GM18868 (cell line): Measurements from ENCODE around the gene TUBE1.
"Not testable (repeated sequence)": the region's sequence is repeated elsewhere in the genome, so short reads cannot be mapped to it uniquely, and the experiment has no call there.

Source experiments
- ATAC-seq: cut with Tn5 transposase; IDR thresholded peaks from one replicate; pipeline ENCODE4 v1.9.1; 2021; ENCODE audit warnings: mild to moderate bottlenecking, moderate library complexity; ENCODE audit not compliant: unreplicated experiment

TUBE1 gene

DNA sequence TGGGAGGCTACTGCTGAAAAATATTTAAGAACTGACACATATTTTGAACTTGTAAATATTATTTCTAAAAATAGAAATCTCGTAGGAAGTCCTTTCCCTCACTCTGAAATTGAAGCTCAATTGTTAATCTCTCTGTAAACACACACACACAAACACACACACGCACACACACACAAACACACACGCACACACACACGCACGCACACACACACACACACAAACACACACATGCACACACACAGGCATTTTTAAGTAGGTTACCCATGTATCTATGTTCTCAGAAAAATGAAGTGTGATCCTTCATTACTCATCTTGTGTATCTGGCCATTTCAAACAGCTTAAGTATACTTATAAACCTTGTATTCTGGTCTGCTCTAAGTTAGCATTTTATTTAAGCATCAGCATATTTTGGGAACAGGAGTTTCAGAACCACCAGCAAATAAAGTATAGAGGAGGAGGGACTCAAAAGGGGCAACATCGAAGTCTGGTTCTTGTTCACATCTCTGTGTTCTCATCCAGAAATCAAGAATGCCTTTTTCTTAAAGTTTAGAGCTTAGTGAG, 21.8 kb downstream of the TUBE1 start:
- no peak for ATAC-seq

DNA sequence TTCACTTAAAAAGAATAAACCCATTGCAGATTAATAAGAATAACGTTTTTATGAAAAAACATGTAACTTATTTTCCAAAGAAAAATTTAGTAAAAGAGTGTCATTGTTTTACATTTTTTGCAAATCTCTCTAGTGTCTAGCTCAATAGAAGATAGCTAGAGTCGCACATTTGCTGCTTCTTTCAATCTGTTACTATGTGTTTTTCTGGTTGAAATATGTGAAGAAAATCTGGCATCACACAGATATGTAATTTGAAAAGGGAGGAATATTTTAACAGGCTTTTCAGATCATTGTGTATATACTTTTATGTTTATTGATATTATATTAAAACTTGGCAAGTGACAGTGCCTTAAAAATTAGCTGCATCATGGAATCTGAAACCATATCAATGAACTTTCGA, 24.3 kb downstream of the TUBE1 start:
- no peak for ATAC-seq

DNA sequence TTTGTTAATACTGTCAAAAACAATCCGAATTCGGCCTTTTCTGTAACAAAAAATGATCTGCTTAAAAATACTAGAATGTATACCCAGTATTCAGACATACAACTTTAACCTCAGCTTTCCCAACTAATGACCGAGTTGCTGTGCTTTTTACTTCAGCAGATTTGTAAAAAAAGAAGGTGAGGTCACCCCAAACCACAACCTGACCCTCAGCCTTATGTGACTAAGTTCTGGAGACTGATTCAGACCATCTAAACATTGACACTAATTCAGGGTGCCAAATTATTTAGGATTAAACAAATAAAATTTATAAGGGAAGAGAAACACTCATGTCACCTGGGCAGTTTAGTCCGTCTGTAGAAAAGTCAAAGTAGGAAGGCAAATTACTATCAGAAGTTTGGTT, 25.7 kb downstream of the TUBE1 start:
- ATAC-seq: no peak

DNA sequence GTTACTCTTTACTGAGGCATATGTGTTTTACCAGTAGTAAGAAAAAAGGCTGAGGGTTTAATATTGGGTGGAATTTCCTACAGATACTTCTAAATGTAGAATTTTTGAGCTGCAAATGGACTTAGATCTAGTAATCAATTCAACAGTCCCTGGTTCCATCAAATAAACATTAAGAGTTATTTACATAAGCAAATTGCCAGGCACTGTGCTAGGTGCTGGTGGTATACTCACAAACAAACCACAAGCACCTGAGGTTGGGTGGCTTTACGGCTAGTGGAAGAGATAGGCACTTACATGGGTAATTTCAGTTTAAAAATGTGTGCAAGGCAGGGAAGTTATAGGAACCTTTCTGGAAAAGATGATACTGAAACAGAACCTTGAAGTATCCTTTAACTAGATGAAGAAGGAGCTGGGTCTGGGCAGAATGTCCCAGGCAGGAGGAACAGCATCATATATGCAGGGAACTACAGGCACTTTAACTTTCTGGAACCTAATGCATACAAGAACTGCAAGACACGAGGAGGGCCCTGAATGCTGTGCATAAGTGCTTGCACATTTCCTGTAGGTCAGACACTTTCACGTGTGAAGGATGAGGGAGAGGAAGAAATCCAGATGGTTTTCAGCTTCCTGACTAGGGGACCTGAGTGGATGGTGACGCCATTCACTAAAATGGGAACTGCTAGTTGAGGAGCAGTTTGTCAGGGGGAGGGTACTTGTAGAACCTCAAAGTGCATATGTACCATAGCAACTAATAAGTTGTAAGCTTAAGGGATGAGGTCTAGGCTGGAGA, 28.8 kb downstream of the TUBE1 start:
- ATAC-seq: no peak

DNA sequence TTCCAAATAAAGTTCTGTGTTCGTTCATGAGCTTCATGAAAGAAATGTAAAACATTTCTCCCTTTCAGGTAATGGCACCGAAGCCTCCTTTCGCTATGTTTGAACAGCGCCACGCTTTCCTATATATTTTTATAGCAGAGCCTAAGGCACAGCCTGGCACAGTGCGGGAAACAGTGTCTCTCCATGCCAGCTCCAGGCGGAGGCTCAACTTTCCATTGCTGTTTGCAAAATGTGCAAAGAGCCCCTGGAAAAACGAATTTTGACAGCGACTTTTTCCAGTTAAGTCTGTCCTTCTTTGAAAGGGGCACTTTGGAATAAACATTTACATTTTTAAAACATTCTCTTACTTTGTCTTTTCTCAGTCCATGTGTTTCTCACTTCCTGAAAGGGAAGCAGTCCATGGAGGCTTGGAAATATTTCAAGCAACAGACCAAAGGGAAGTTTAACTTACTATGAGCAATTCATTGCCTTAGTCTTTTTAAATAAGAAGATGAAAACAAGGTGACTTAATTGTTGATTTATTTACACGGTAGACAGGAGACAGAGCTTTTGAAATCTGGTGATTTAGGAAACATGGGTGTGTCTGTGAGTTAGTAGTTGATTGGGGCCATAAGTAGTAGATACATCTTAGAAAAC, 32.6 kb downstream of the TUBE1 start:
- ATAC-seq: no peak

DNA sequence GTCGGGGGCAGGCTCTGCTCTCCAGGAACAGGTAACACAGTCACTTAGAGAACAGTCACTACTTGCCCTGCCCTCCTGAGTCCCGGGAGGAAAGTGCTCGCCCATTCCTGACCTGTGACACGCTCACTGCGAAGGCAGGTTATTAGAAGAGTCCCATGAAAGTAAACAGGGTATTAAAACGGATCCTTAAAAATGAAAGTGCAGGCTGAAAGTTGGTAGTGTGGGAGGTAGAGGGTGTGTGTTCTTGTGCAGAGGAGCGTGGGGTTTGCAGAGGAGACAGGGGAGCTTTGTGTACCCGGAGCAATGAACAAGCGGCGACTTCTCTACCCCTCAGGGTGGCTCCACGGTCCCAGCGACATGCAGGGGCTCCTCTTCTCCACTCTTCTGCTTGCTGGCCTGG, 33.3 kb downstream of the TUBE1 start, which contains the start of gene CCN6:
CCN6 (plus strand) TSS at position 104 of the 400 bp plus-strand sequence; CDS start at position 358, 254 bp downstream.
- ATAC-seq: no peak

DNA sequence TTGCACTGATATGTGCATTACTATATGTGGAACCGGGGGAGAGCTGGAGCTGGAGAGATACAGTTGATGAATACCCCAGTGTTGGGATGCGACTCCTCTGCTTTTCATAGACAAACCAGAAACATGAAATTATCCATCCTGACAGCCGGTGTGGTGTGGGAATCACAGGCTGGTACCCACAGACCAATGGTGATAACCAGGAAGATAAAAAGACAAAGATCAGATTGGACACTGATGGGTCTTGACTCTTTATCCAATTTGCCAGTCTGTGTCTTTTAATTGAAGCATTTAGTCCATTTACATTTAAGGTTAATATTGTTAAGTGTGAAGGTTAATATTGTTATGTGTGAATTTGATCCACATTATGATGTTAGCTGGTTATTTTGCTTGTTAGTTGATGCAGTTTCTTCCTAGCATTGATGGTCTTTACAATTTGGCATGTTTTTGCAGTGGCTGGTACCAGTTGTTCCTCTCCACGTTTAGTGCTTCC, 36.0 kb downstream of the TUBE1 start:
- not testable (repeated sequence) for ATAC-seq

DNA sequence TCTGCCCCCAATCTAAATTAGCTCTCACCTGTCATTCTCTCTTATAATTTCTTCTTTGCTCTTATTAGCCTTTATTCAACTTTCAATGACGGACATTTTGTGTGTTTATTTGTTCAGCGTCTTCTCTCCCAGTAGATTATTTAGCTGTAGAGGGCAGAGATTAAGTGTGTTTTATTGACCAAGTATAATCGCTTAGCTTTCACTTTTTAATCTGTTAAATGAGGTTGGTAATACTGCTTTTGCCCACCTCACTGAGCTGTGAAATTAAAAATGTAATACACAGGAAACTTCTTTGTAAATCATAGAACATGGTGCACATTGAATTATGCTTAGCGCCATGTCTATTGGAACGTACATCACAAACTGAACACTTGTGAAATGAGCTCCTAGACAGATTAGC, 36.9 kb downstream of the TUBE1 start:
- ATAC-seq: no peak

DNA sequence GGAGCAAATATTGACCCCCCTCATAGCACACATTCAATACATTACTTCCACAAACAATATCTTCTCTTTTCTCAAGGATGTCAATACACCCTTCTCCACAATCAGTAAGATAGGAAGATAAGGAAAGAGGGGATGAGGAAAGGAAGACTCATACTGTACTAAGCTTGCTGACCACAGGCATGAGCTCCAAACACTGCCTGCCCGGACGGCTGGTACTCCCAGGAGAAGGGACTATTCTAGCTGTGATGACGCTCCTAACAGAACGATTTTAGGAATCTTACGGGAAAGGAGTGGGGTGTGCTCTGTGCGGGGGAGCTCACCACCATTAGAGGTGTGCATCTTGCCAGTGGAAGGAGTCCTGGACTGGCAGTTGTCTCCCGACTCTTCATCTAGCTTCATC, 37.3 kb downstream of the TUBE1 start:
- no peak for ATAC-seq

DNA sequence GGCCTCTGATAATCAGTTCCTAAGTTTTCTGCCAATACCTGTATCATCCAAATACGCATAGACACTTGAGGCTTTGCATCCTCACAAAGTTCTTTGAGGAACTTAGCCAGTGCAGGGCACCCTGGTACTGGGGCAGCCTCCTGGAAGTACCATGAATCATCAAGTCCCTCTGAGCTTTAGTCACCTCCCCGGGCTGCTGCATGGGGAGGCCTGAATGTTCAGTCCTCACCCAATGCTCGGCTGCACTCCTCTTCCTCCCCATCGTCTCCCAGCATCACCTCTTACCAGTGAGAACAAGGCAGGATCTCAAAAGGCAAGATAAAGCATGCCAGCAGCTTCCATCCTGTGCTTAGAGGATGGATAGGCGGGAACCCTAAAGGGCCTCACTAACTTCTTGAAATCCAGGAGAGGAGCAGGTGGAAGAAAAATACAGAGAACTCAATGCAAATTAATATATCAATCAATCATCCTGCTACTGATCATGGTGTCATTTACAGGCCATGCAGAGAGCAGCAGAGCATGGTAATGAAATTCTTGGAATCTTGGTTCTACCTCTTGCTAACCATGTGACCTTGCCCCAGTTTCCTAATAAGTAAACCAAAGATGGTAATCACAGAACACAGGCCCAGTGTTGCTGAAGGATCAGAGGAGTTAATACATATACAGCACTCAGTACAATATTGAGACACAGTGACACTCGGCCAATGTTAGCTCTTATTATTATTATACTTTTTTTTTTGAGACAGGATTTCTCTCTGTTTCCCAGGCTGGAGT, 38.1 kb downstream of the TUBE1 start:
- ATAC-seq: no peak

DNA sequence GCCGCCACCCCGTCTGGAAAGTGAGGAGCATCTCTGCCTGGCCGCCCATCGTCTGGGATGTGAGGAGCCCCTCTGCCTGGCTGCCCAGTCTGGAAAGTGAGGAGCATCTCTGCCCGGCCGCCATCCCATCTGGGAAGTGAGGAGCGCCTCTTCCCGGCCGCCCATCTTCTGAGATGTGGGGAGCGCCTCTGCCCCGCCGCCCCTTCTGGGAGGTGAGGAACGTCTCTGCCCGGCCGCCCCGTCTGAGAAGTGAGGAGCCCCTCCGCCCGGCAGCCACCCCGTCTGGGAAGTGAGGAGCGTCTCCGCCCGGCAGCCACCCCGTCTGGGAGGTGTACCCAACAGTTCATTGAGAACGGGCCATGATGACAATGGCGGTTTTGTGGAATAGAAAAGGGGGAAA, 39.8 kb downstream of the TUBE1 start:
- not testable (repeated sequence) for ATAC-seq

DNA sequence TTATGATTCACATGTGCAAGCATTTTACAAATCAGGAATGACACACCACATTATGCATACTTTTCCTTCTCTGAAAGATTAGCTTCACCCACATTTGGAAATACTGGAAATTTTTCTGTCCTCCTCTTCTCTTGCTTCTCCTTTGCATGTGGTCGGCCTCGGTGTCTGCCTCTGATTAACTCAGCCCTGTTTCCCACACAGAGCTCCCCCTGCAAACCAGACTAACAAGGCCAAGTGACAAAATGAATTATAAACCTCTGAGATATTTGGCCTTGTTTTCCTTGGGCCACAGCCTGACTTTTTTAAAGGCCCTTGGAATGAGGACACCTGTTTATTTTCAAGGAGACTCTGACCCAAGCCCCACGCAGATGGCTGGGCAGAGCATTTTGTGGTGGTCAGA, 42.4 kb downstream of the TUBE1 start:
- no peak for ATAC-seq

DNA sequence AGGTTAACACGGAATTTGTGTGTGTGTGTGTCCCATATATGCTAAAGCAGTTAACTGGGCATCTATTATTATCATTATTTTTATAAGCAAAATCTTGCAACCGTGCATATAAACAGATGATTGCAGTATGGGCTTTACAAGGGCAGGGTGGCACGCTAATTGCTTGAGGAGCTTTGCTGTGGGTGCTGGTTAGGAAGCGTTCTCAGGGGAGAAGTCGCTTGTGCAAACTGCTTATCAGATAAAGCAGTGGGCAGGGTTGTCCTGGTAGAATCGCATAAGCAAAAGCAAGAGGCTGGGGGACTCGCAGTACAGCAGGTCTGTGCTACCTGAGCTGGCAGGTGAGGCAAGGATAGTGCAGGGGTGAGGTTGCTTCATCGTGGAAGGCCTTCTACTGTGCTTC, 43.1 kb downstream of the TUBE1 start:
- ATAC-seq: no peak

DNA sequence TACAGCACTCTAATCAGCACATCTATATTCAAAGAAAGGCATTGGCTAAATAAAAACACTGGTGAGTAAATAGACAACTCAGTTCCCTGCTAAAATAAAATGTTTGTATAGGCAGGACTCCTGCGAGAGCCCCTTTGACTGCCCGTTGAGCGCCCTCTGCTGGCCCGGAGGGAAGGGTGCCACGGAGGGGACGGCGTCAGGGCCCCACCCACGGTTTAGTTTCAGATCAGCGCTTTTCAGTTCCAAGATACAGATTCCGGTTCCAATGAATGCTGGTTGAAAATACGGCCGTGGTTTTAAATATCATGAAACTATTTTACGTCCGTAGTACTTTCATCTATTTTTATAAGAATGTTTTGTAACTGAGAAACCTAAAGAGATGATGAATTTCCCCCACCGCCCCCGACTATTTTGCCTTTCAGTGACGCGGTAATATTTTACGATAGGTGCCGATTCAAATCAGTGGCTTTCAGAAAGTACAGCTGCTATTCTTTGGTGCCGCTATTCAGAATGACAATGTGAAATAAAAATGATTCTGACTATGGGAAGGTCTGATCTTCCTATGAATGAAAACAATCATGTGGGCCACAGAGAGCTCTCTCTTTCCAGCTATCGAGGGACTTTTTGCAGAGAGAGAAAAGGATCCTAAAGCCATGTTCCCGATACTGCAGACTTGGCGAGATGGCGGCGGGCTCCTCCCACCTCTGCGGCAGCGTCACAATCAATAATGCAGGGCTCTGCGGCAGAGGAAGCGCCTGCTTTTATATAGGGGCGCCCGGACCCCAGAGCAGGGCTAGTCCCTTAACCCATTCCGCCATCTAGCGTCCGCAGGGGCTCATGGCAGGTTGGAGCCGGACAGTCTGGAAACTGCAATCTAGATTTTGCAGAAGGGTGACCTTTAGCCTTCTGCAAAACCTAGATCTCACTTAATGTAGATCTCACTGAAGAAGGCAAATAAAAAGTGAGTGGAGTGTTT, 44.0 kb downstream of the TUBE1 start:
- ATAC-seq: peak; percentile 90

DNA sequence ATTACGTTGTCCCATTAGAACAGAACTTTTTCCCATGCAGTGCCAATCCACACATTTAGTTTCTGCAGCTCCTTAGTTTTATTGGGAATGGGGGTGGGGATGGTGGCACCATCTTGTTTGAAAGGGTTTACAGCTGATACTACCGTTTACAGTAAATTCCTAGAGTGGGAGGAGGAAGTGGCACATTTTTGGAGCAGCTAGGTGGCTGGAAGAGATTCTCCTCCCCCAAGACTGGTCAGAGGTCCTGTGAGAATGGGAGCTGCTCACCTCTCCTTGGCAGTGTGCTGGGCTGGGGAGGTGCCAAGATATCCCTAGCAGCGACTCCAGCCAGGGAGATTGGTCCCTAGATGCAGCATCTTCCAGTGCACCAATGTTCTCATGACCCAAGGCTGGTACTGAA, 45.7 kb downstream of the TUBE1 start:
- ATAC-seq: no peak

DNA sequence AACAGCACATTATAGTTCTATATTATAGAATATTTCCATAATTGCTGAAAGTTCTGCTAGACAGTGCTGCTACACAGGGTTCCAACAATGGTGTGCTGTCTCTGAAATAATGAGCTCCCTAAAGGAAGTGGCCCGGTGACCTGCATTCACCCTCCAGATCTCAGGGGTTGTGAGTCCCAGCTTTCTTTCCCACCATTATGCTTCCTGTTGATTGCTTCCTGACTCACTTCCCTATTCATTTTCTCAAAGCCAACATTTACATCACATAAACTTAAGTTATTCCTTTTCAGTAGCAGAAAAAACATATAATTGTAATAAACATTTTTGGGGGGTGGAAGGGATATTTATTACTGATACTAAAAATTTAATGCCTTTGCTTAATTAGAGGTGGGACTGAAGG, 46.3 kb downstream of the TUBE1 start:
- ATAC-seq: no peak

DNA sequence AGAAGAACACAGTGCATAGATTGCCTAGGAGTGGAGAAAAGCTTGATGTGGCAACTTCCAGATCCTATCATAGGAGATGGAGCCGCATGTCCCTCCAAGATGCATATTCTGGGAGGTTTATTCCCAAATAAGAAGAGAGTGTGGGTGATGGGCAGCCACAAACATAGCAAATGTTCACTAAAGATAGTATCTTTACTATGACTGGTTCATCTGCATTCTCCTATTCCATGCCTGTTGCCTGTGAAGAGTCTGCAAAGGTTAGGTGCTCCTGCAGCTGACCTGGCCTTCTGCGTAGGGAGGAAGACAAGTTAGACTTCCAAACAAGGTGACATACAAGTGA, 47.9 kb downstream of the TUBE1 start:
- no peak for ATAC-seq

DNA sequence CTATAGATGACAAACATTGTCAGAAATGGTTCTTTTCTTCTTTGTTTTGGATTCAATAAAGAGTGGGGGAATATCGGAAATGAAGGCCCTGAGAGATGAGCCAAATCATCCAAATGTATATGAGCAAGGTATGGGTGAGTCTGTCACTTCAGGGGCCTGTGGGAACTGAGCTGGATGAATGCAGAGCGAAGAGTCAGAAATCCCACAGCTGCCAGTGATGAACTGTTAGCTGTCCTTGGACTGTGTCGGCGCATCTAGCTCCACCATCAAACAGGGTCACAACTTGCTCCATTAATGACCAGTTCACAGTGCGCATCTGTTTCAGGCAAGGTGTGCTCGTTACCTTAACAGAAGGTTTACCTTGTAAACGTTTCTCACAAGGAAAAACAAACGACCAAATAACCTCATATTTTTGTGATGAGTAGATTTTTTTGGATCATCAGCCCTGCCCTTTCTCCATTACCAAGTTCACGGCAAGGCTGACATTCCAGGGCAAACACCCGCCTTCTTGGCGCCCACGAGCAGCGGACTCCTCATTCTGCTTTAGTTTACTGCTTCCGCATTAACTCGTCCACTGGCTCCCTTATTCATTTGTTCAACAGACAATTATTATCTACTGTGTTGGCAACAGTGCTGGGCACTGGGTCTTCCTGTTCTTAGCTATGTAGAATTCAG, 48.4 kb downstream of the TUBE1 start:
- no peak for ATAC-seq

DNA sequence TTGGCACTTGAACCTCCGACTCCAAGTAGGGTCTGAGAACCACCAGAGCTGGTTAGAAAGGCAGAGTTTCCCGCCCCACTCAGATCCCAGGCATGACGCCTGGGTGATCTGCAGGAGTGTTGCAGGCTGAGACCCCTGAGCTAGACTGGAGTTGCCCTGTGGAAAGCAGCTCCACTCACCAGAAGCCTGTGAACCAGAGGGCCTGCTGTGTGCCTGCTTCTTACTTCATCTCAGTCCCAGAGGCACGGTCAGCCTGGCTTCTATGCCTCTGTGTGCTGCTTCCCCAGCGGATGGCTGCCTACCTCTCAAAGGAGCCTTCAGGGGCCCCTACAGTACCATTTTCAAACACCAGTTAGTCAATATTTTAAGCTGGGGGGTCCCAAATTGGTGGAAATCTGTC, 49.0 kb downstream of the TUBE1 start:
- ATAC-seq: no peak

DNA sequence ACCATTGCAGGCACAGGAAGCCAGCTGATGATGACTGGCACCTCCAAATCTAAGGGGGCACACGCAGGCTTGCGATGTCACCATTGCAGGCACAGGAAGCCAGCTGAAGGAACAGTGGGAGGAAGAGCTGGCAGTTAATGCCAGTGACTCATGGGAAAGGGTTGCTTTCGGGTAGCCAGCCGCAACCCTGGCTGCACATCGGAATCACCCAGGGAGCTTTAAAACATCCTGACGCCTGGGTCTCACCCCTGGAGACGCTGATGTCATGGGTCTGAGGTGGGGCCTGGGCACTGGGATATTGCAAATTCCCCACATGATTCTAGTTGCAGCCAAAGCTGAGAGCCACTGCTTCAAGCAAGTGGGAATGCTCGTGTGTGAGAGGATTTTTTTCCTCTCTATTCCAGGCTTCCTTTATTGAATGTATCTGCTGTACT, 49.5 kb downstream of the TUBE1 start:
- no peak for ATAC-seq
